AG10803 (cell line): ENCODE data around the gene IFNL3.
A peak's percentile ranks its signal among the peaks of the same experiment; 100 is the strongest.
"Not testable (repeated sequence)": the region's sequence is repeated elsewhere in the genome, so short reads cannot be mapped to it uniquely, and the experiment has no call there.

Experiments
- DNase-seq: peaks from one replicate; pipeline ENCODE4 v3.0.0; 2010; ENCODE audit warnings: low read depth
- H3K4me3 ChIP-seq: 2 replicates; pipeline ENCODE4 v1.5.1; 2011; ENCODE audit warnings: mild to moderate bottlenecking, low read length, control low read depth
- TF ChIP-seq, protein P1 (sequence below): conservative IDR thresholded peaks from 2 replicates; pipeline ENCODE4 v1.5.1; 2011; ENCODE audit warnings: mild to moderate bottlenecking, low read length, control low read depth, inconsistent platforms

IFNL3 gene

GRCh38 chr19:39218230-39219007, 26.4 kb downstream of the IFNL3 start:
- TF ChIP-seq, protein P1, sequence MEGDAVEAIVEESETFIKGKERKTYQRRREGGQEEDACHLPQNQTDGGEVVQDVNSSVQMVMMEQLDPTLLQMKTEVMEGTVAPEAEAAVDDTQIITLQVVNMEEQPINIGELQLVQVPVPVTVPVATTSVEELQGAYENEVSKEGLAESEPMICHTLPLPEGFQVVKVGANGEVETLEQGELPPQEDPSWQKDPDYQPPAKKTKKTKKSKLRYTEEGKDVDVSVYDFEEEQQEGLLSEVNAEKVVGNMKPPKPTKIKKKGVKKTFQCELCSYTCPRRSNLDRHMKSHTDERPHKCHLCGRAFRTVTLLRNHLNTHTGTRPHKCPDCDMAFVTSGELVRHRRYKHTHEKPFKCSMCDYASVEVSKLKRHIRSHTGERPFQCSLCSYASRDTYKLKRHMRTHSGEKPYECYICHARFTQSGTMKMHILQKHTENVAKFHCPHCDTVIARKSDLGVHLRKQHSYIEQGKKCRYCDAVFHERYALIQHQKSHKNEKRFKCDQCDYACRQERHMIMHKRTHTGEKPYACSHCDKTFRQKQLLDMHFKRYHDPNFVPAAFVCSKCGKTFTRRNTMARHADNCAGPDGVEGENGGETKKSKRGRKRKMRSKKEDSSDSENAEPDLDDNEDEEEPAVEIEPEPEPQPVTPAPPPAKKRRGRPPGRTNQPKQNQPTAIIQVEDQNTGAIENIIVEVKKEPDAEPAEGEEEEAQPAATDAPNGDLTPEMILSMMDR: no peak
- H3K4me3 ChIP-seq: no peak overlapping the region
- no peak for DNase-seq

DNA sequence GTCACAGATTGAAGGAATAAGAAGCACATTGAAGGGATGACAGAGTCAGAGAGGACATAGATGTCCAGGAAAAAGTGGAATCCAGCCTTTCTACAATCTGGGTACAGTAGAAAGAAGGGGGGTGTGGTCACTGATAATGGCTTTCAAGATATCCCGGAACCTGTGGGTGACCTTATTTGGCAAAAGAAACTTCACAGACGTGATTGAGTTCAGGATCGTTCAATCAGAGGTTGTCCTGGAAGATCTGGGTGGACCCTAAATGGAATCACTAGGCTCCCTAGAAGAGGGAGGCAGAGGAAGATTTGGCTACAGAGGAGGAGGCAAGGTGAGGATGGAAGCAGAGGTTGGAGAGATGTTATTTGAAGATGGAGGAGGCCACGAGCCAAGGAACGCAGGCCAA, 27.7 kb downstream of the IFNL3 start:
- TF ChIP-seq, protein P1: no peak
- H3K4me3 ChIP-seq: no peak overlapping the region
- no peak for DNase-seq

GRCh38 chr19:39215323-39215722, 29.5 kb downstream of the IFNL3 start:
- DNase-seq, H3K4me3 ChIP-seq: not testable (repeated sequence)

DNA sequence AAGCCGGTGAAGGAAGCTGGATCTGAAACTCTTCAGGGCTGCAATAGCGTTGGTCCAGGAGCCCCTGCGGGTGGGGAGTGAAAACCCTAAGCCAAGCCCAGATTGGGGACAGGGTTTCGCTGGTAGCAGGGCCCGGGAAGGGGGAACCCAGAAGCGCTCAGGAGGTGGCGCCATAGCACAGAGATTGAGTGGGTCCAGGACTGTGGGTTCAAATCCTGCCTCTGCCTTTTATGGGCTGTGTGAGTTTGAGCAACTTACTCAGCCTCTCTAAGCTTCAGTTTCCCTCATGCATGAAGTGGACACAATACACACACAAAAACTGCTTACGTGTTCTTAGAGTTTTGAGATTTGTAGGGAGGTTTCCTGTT, 32.4 kb downstream of the IFNL3 start:
- TF ChIP-seq, protein P1: peak; percentile 35
- no peak for DNase-seq
- H3K4me3 ChIP-seq: no peak overlapping the region

DNA sequence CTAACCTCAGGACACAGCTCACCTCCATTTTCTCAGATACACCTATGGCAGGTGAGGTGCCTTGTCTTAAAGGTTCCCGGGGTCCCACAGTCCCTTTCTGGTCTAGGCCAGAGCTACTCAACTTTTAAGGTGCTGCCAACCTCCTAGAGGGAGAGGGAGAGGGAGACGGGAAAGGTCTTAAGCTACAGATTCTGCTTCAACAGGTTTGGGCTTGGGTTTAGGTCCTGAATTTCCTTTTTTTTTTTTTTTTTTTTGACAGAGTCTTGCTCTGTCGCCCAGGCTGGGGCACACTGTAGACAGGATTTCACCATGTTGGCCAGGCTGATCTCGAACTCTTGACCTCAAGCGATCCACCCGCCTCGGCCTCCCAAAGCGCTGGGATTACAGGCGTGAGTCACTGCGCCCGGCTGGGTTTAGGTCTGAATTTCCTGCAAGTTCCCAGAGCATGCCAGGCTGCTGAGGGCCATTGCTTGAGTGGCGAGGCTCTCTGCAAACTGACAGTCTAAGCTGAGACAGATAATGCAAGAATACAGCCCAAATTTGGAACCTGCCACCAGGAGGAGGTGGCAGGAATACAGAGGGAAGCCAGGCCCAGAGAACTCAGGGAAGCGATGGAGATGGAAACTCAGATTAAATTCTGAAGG, 33.0 kb downstream of the IFNL3 start:
- DNase-seq: no peak
- TF ChIP-seq, protein P1: no peak
- no peak overlapping the region for H3K4me3 ChIP-seq

- TF ChIP-seq, protein P1: no peak
- no peak for DNase-seq
Measured at GRCh38 chr19:39209196-39209595, 35.6 kb downstream of the IFNL3 start.

DNA sequence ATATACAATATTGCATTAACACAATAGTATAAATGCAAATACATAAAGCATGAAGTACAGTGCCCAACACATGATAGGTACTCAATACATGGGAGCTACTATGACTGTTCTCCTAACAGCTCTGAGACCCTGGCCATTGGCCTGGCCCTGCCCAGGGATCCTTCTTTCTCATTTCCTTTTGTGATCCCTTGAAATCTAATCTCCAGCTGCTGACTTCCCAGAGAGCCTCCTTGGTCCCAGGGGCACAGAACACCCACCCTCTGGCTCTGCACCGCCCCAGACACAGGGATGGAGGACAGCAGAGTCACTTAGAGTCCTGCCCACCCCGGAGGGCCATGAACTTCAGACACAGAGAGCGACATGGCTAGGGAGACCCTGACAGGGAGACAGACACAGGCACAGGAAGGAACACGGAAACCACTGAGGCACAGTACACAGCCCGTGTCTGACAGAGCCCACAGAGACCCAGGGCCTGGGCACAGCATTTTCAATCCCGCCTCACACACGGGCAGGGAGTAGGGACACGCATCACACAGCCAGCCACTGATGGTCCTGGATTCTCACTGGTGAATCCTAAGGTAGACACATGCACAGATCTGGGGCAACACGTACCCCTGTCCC, 36.5 kb downstream of the IFNL3 start:
- TF ChIP-seq, protein P1: no peak
- H3K4me3 ChIP-seq: no peak overlapping the region

More at GRCh38 chr19:39209196-39209595, 35.6 kb downstream of the IFNL3 start:
- no peak overlapping the region for H3K4me3 ChIP-seq

More for the DNA sequence above, 36.5 kb downstream of the IFNL3 start:
- no peak for DNase-seq
